GM12874 (cell line): ENCODE data around the gene NDUFC2.

Experiments used
- TF ChIP-seq, protein P1 (sequence below): IDR thresholded peaks from 2 replicates; pipeline ENCODE4 v1.5.1; 2011; ENCODE audit warnings: low read depth, mild to moderate bottlenecking, control low read depth, low read length, moderate library complexity; ENCODE audit not compliant: insufficient read depth

Gene NDUFC2

DNA sequence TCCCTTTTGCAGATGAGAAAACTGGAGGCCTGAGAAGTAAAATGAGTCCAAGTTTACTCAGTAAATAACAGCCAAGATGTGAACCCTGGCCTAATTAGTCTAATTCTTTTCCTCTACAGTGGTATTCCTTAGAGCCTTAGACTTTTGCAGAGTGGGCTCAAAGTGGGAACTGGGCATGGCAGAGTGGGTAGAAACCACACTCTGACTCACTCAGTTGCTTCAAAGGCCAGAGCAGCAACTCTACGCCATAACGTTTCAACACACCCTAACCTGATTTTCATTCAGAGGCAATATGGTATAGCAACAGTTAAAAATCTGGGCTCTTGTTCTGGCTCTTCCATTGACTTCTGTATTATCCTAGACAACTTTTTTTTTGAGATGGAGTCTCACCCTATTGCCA, 13.2 kb downstream of the NDUFC2 start:
- TF ChIP-seq, protein P1, sequence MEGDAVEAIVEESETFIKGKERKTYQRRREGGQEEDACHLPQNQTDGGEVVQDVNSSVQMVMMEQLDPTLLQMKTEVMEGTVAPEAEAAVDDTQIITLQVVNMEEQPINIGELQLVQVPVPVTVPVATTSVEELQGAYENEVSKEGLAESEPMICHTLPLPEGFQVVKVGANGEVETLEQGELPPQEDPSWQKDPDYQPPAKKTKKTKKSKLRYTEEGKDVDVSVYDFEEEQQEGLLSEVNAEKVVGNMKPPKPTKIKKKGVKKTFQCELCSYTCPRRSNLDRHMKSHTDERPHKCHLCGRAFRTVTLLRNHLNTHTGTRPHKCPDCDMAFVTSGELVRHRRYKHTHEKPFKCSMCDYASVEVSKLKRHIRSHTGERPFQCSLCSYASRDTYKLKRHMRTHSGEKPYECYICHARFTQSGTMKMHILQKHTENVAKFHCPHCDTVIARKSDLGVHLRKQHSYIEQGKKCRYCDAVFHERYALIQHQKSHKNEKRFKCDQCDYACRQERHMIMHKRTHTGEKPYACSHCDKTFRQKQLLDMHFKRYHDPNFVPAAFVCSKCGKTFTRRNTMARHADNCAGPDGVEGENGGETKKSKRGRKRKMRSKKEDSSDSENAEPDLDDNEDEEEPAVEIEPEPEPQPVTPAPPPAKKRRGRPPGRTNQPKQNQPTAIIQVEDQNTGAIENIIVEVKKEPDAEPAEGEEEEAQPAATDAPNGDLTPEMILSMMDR: no peak

DNA sequence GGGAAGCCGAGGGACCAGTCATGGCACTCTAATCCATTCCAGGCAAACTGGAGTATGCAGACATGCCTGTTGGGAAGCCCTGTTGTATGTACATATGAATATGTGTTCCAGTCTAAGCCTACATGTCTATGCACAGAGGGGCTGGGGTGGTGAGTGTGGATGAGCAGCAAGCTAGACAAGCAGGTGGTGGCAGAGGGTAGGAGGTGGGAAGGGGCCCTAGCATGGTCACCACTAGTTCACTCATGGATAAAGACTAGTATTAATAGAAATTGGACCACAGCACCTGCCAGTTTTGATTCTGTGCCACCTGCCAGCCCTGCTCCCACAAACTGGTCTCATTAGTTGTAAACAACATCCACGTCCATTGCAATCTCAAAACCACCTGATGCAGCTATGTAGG, 14.5 kb downstream of the NDUFC2 start:
- TF ChIP-seq, protein P1: no peak

DNA sequence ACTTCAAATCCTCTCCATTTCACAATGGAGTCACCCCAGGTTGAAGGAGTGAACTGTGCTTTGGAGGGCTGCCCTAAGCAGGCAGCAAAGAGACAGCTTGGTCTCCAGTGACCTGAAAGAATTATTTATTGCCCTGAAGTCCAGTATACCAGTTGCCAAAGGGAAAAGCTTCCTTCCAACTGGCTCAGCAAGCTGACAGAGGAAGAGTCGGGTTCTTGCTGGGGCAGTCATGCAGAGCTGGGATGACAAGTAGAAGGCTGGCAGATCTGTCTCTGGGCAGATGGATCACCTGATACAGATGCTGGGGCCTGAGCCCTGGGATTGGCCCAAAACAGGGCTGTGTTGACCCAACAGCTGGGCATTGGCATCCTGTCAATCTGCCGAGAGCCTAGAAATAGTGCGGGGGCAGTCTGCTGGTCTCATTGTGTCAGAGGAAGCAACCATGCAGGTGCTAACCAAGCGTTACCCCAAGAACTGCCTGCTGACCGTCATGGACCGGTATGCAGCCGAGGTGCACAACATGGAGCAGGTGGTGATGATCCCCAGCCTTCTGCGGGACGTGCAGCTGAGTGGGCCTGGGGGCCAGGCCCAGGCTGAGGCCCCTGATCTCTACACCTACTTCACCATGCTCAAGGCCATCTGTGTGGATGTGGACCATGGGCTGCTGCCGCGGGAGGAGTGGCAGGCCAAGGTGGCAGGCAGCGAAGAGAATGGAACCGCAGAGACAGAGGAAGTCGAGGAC, 16.1 kb downstream of the NDUFC2 start, which contains the start of gene THRSP:
Gene THRSP (plus strand): TSS at position 422 of the 742 bp plus-strand sequence. CDS start 21 bp downstream, at position 443.
- TF ChIP-seq, protein P1: no peak

DNA sequence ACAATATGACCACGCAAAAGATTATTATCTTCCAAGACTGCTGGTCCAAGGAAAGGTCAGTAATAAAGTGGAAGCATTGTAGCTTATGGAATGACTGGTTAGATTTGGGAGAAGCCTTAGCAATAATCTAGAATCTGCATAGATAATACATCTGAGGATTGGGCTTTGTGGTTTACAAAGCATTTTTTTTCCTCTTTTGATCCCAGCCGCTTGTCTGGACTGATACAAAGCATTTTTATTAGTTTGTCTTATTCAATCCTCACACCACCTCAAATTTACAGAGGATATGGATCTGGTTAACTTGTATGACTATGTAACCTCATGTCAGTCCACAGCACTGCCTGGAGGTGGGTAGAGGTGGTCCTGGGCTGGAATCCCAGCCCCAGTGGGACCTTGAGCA, 17.0 kb downstream of the NDUFC2 start:
- TF ChIP-seq, protein P1: no peak

DNA sequence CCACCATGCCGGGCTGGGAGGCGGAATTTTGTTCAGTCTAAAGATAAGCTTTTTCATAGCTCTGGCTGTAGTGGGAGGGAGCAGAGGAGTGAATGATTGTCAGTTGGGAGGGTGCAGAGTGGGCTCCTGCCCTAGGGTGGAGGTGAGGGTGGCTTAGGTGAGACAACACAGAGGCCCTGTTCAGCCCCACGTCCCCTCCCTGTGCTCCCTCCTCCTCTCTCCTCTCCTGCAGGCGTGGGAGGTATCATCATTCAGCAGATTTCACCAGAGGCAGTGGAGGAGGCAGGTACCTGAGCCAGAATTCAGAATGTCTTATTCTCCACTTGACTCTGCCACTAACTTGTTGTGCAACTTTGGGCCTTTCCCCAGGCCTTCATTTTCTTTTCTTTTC, 17.7 kb downstream of the NDUFC2 start:
- TF ChIP-seq, protein P1: no peak

DNA sequence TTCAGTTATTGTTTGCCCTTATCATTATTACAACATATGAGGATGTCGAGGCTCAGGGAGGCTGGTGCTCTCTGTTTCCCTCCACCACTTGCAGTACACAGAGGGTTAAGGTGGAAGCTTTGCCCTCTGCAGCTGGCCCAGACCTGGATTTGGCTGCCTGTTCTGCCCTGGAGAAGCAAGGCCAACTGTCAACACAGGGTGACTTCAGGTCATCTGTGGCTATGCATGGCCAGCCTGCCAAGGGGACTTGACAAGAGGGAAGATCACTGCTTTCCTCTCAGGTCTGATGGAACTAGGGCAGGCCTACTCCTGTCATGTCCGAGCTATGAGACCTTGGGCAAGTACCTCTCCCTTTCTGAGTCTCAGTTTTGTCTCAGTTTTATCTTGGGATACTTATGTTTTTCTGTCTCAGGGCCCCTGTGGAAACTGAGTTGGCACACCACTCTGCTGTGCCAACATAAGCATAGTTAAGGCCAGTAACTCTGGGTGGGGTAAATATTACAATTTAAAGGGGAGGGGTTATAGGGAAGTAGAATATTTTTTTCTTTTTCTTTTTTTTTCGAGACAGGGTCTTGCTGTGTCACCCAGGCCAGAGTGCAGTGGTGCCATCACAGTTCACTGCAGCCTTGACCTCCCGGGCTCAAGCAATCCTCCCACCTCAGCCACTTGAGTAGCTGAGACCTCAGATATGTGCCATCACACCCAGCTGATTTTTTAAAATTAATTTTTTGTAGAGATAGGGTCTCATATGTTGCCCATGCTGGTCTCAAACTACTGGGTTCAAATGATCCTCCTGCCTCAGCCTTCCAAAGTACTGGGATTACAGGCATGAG, 18.4 kb downstream of the NDUFC2 start:
- TF ChIP-seq, protein P1: no peak

DNA sequence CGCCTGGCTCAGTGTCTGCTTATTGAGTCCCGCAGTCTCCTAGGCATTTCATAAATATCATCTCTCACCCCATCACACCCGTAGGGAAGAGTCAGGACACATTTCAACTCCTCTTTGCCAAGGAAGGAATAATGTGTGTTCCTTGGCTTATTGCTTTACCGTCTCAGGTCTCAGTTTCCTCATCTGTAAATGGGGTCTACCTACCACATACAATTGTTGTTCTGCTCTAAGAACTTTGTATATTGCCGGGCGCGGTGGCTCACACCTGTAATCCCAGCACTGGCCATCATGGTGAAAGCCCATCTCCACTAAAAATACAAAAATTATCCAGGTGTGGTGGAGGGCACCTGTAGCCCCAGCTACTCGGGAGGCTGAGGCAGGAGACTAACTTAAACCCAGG, 19.1 kb downstream of the NDUFC2 start:
- TF ChIP-seq, protein P1: no peak
